HepG2 (cell line): ENCODE results near the gene DOK4. TPM values are rescaled to one million over a fixed set of nuclear protein-coding genes. Genes with fewer than 3 reads are reported as not detected.

Experiments
- MATR3 ChIP-seq: sonication (generic); formaldehyde crosslinking; IDR thresholded peaks from 2 replicates; pipeline ENCODE4 v1.4.0; 2020; ENCODE audit warnings: missing genetic modification reagents
- NR2C2 ChIP-seq: sonication (generic); formaldehyde crosslinking; IDR thresholded peaks from 2 replicates; pipeline ENCODE4 v1.4.0; 2020; ENCODE audit warnings: missing genetic modification reagents, mild to moderate bottlenecking, moderate library complexity, borderline replicate concordance
- POGK ChIP-seq: sonication (generic); formaldehyde crosslinking; conservative IDR thresholded peaks from 2 replicates; pipeline ENCODE4 v1.8.0; 2022; ENCODE audit warnings: mild to moderate bottlenecking, moderate library complexity, missing genetic modification reagents
- REST ChIP-seq, 2 experiments: IDR thresholded peaks; 2 replicates each; pipeline ENCODE4 v1.6.1; 2011 to 2012; ENCODE audit warnings: low read length in 2 of 2, borderline replicate concordance in 1 of 2, low read depth in 1 of 2, mild to moderate bottlenecking in 1 of 2, moderate library complexity in 1 of 2
- SOX13 ChIP-seq, 3 experiments: fragments of 450-650 bp in 1 of 3; sonication (generic) in 1 of 3; formaldehyde crosslinking in 1 of 3; IDR thresholded peaks in 2 of 3; conservative IDR thresholded peaks in 1 of 3; 2 replicates each; pipeline versions ENCODE4 v1.5.0 to v1.6.1; 2016 to 2020; ENCODE audit warnings: antibody characterized with exemption in 1 of 3, mild to moderate bottlenecking in 1 of 3, missing compliant biosample characterization in 1 of 3, missing genetic modification reagents in 1 of 3, moderate library complexity in 1 of 3
- TARDBP ChIP-seq: sonication (generic); formaldehyde crosslinking; IDR thresholded peaks from 2 replicates; pipeline ENCODE4 v1.8.0; 2022; ENCODE audit warnings: mild to moderate bottlenecking, missing genetic modification reagents
- TCF7L2 ChIP-seq: IDR thresholded peaks from 2 replicates; pipeline ENCODE4 v1.6.1; 2011; ENCODE audit warnings: mild to moderate bottlenecking, low read depth, low read length, moderate library complexity
- ZNF124 ChIP-seq: sonication (generic); formaldehyde crosslinking; IDR thresholded peaks from 2 replicates; pipeline ENCODE4 v1.4.0; 2020; ENCODE audit warnings: missing genetic modification reagents
- ZNF879 ChIP-seq: sonication (generic); formaldehyde crosslinking; IDR thresholded peaks from 2 replicates; pipeline ENCODE4 v1.8.1; 2023; ENCODE audit warnings: missing genetic modification reagents
- polyA plus RNA-seq, 8 experiments: library from polyadenylated mRNA; depleted of rRNA in 3 of 8; stranded (reverse) in 7 of 8; unstranded in 1 of 8; fragments of >200 nt; fragmentation: Illumina TruSeq in 4 of 8; extraction: Trizol in 4 of 8; gene quantifications; 2 replicates each; pipeline versions ENCODE4 v1.2.1 to v1.2.3, GENCODE V29; 2011 to 2016; ENCODE audit warnings: low read depth in 4 of 8, missing spikeins in 1 of 8, mixed read lengths in 1 of 8; ENCODE audit not compliant: insufficient read depth in 1 of 8
- total RNA-seq, 5 experiments: library from RNA; depleted of rRNA; stranded (reverse); fragments of >200 nt; fragmentation: Illumina TruSeq; extraction: Trizol; gene quantifications; 2 replicates each; pipeline ENCODE4 v1.2.3, GENCODE V29; 2016; ENCODE audit warnings: low read depth in 1 of 5
- TF ChIP-seq, protein P1 (sequence below): sonication (generic); formaldehyde crosslinking; conservative IDR thresholded peaks from 2 replicates; pipeline ENCODE4 v1.4.0; 2020; ENCODE audit warnings: missing genetic modification reagents
- TF ChIP-seq, protein P2 (sequence below): sonication (generic); formaldehyde crosslinking; IDR thresholded peaks from 2 replicates; pipeline ENCODE4 v1.4.0; 2020; ENCODE audit warnings: mild to moderate bottlenecking, missing genetic modification reagents

DOK4 gene
- total and polyA plus RNA-seq, 2 of the 13 experiments (the other 11 are each of a cell fraction or from before 2014, with no cell fraction given): 52.7 to 70.0 TPM

- TF ChIP-seq REST (IDR thresholded peaks at IDR 0.05; ENCODE audit: borderline replicate concordance in 1 of 2, low read depth in 1 of 2, low read length in 2 of 2): no peak
- TF ChIP-seq, protein P1, sequence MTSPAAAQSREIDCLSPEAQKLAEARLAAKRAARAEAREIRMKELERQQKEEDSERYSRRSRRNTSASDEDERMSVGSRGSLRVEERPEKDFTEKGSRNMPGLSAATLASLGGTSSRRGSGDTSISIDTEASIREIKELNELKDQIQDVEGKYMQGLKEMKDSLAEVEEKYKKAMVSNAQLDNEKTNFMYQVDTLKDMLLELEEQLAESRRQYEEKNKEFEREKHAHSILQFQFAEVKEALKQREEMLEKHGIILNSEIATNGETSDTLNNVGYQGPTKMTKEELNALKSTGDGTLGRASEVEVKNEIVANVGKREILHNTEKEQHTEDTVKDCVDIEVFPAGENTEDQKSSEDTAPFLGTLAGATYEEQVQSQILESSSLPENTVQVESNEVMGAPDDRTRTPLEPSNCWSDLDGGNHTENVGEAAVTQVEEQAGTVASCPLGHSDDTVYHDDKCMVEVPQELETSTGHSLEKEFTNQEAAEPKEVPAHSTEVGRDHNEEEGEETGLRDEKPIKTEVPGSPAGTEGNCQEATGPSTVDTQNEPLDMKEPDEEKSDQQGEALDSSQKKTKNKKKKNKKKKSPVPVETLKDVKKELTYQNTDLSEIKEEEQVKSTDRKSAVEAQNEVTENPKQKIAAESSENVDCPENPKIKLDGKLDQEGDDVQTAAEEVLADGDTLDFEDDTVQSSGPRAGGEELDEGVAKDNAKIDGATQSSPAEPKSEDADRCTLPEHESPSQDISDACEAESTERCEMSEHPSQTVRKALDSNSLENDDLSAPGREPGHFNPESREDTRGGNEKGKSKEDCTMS: no peak
- TF ChIP-seq, protein P2, sequence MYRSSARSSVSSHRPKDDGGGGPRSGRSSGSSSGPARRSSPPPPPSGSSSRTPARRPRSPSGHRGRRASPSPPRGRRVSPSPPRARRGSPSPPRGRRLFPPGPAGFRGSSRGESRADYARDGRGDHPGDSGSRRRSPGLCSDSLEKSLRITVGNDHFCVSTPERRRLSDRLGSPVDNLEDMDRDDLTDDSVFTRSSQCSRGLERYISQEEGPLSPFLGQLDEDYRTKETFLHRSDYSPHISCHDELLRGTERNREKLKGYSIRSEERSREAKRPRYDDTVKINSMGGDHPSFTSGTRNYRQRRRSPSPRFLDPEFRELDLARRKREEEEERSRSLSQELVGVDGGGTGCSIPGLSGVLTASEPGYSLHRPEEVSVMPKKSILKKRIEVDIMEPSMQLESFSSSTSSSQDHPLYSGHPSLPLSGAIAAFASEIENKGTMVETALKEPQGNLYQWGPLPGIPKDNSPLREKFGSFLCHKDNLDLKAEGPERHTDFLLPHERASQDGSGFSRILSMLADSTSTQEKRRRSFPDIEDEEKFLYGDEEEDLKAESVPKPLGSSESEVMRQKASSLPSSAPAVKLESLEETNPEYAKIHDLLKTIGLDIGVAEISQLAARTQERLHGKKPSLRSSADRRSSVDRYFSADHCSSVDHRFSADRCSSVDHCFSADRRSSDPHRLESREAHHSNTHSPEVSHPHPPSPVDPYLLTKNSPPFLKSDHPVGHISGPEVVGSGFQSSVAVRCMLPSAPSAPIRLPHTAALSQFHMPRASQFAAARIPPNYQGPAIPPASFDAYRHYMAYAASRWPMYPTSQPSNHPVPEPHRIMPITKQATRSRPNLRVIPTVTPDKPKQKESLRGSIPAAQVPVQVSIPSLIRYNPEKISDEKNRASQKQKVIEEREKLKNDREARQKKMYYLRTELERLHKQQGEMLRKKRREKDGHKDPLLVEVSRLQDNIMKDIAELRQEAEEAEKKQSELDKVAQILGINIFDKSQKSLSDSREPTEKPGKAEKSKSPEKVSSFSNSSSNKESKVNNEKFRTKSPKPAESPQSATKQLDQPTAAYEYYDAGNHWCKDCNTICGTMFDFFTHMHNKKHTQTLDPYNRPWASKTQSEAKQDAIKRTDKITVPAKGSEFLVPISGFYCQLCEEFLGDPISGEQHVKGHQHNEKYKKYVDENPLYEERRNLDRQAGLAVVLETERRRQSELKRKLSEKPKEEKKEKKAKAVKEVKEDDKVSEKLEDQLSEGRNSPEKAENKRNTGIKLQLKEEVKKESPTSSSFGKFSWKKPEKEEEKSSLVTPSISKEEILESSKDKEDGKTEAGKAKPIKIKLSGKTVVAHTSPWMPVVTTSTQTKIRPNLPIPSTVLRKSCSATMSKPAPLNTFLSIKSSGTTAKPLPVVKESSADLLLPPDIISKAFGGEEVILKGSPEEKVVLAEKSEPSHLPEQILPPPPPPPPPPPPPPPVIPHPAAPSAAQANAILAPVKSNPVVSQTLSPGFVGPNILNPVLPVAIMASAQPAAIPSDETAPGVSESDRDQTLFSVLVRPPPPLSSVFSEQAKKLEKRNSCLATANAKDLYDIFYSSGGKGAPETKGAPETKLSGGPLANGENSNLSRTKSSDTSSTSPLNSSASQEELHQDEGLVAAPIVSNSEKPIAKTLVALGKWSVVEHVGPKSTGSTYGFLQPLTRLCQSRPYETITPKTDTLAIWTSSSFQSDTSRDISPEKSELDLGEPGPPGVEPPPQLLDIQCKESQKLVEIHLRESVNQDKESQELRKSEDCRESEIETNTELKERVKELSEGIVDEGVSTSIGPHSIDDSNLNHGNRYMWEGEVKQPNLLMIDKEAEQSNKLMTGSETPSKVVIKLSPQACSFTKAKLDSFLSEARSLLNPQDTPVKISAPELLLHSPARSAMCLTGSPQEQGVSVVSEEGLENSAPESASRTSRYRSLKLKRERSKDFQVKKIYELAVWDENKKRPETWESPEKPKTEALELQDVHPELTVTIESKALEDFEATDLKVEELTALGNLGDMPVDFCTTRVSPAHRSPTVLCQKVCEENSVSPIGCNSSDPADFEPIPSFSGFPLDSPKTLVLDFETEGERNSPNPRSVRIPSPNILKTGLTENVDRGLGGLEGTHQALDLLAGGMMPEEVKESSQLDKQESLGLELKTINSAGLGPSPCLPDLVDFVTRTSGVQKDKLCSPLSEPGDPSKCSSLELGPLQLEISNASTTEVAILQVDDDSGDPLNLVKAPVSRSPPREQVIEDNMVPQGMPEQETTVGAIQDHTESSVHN: no peak
- TF ChIP-seq MATR3: no peak
- TF ChIP-seq POGK (CRISPR knock-in tag): peak; percentile 63; the same call in 1 of the 2 replicates
- no peak for TF ChIP-seq ZNF879 (CRISPR knock-in tag)
- 0 out of 2 replicates have a peak, but pooled peaks have one; percentile 34 for TF ChIP-seq TARDBP (CRISPR knock-in tag)
- TF ChIP-seq NR2C2 (CRISPR knock-in tag): no peak
- TF ChIP-seq SOX13 (IDR thresholded peaks at IDR 0.05): no peak
- TF ChIP-seq SOX13 (CRISPR knock-in tag; conservative IDR thresholded peaks at IDR 0.05 in 1 of 2, IDR thresholded peaks at IDR 0.05 in 1 of 2): no peak
- TF ChIP-seq ZNF124 (CRISPR knock-in tag): no peak
- no peak for TF ChIP-seq TCF7L2
Measured at GRCh38 chr16:57519796-57520360, 33.6 kb upstream of the DOK4 start (continued).
